ENCODE data around the gene DYNC1H1.

Gene DYNC1H1

DNA sequence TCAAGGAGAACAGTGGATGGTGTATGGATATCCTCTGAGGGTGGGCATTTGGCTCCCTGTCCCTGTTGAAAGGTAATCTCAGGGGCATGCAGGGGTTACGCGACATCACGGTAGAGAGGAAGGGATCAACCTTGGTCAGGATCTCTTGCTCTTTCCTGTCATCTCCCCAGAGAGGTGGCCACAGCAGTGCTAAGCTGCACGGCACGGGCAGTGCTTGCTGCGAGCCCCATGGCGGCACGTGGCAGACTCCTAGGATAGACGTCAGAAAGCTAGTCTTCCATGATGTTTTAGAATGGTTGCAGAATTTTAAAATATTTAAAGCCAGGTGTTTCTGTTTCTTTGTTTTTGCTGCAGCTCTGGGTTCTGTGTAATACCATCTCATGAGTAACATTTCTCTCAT, 41.0 kb downstream of the DYNC1H1 start:
- in situ Hi-C loops (cut with MboI; ENCODE audit: low sequenced_read_pairs): no loop called here
- Histone ChIP-seq H3K36me3 (replicated peaks) (peaks cover 96% of the 10 kb centered on the region), H3K4me1 (no peaks in the 10 kb centered on the region), H3K4me3 (no peak overlapping the region), H3K27me3 (ENCODE audit: low read depth) (no peaks in the 10 kb centered on the region), H3K9me3 (no peaks in the 10 kb centered on the region)
- DNase-seq (ENCODE audit: low spot score in 2 of 2): no peak

DNA sequence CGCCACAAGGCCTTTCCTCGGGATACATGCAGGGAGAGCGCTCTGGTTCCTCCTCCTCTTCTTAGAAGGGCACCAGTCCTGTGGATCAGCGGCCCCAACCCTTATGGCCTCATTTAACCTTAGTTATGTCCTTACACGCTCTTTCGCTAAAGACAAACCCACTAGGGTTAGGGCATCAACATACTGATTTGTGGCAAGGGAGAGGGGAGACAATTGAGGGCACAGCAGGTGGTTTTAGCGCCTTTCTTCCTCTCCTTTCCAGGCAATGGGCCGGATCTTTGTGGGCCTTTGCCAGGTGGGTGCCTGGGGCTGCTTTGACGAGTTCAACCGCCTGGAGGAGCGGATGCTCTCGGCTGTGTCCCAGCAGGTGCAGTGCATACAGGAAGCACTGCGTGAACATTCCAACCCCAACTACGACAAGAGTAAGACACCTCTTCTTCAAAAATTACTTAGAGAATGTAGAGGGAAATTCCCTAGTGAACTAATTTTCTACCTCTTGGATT, 43.6 kb downstream of the DYNC1H1 start:
- DNase-seq (ENCODE audit: low spot score in 2 of 2): no peak
- no peaks in the 10 kb centered on the region for H3K4me1 ChIP-seq
- no peaks in the 10 kb centered on the region for H3K9me3 ChIP-seq
- peaks cover 93% of the 10 kb centered on the region for H3K36me3 ChIP-seq (replicated peaks)
- in situ Hi-C loops (cut with MboI; ENCODE audit: low sequenced_read_pairs): no loop called here
- no peak overlapping the region for H3K4me3 ChIP-seq
- no peaks in the 10 kb centered on the region for H3K27me3 ChIP-seq (ENCODE audit: low read depth)

DNA sequence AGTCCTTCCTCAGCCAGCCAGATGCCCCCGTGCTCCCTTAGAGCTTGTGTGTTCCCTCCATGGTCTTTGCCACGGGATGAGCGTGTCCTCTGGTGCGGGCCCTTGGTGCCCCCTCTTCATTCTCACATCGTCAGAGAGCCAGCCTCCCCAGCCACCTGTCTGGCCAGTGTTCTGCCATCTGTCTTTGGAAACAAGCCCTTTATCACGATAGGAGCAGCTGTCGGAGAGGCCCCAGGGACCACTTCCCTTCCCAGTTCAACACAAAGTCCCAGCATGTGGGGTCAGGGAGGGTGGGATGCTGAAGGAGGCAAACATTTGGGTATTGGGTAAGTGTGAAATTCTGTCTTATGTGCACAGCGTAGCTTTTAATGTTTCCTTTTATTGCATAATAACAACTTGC, 44.5 kb downstream of the DYNC1H1 start:
- Histone ChIP-seq H3K9me3 (no peaks in the 10 kb centered on the region), H3K4me3 (no peak overlapping the region), H3K27me3 (ENCODE audit: low read depth) (no peaks in the 10 kb centered on the region), H3K36me3 (replicated peaks) (peaks cover 90% of the 10 kb centered on the region), H3K4me1 (no peaks in the 10 kb centered on the region)
- DNase-seq (ENCODE audit: low spot score in 2 of 2): no peak
- in situ Hi-C loops (cut with MboI; ENCODE audit: low sequenced_read_pairs): no loop called here

DNA sequence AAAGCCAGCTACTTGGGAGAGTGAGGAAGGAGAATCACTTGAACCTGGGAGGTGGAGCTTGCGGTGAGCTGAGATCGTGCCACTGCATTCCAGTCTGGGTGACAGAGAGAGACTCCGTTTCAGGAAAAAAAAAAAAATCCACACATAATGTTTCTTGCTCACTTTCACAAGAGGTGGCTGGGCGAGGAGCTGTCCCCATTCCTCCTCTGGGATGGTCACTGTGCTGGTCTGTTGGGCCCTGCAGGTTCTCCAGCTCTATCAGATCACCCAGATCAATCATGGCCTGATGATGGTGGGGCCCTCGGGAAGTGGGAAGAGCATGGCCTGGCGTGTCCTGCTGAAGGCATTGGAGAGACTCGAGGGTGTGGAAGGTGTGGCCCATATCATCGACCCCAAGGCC, 47.3 kb downstream of the DYNC1H1 start:
- in situ Hi-C loops (cut with MboI; ENCODE audit: low sequenced_read_pairs): no loop called here
- no peaks in the 10 kb centered on the region for H3K4me1 ChIP-seq
- peaks cover 90% of the 10 kb centered on the region for H3K36me3 ChIP-seq (replicated peaks)
- no peak overlapping the region for H3K4me3 ChIP-seq
- no peaks in the 10 kb centered on the region for H3K27me3 ChIP-seq (ENCODE audit: low read depth)
- H3K9me3 ChIP-seq: no peaks in the 10 kb centered on the region
- DNase-seq (ENCODE audit: low spot score in 2 of 2): no peak

DNA sequence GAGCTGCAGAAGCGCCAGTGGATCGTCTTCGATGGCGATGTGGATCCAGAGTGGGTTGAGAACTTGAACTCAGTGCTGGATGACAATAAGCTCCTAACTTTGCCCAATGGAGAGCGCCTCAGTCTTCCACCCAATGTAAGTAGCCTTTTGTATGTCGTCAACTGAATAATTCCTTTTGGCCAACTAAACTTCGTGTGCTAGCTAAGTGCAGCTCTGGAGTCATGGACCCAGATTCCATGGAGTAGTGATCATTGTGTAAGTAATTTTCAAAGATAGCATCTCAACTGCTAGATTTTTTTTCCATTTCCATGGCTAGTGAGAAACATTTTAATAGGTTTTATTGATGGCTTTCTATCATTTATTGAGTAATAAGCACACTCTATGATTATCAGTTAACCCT, 48.0 kb downstream of the DYNC1H1 start:
- Histone ChIP-seq H3K9me3 (no peaks in the 10 kb centered on the region), H3K36me3 (replicated peaks) (peaks cover 90% of the 10 kb centered on the region)
- in situ Hi-C loops (cut with MboI; ENCODE audit: low sequenced_read_pairs): no loop called here

DNA sequence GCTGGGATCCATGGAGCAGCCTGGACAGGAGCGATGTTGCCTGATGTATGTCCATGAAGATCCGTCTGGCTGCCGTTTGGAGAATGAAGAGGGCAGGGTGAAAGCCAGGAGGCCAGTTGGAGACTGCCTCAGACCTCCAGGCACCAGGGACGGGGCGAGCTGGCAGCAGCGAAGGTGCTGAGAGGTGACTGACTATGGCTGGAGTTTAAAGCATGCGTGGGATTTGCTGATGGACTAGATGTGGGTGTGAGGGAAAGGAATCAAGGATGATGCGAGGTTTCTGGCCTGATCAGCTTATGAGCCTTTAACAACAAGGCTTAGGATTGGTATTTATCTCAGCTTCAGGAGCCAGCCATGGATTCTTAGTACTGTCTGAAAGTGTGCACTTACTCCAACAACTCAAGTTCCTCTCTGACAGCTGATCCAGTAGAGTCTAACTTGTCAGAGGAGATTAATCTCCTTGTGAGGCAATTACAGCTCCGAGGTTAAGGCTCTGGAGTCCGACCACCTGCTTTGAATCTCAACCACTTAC, 49.4 kb downstream of the DYNC1H1 start:
- Histone ChIP-seq H3K4me3 (no peak overlapping the region), H3K9me3 (no peaks in the 10 kb centered on the region), H3K4me1 (no peaks in the 10 kb centered on the region), H3K27me3 (ENCODE audit: low read depth) (no peaks in the 10 kb centered on the region), H3K36me3 (replicated peaks) (peaks cover 90% of the 10 kb centered on the region)
- in situ Hi-C loops (cut with MboI; ENCODE audit: low sequenced_read_pairs): no loop called here
- no peak for DNase-seq (ENCODE audit: low spot score in 2 of 2)

More for the DNA sequence above, 48.0 kb downstream of the DYNC1H1 start:
- no peak overlapping the region for H3K4me3 ChIP-seq
- no peaks in the 10 kb centered on the region for H3K27me3 ChIP-seq (ENCODE audit: low read depth)
- no peak for DNase-seq (ENCODE audit: low spot score in 2 of 2)
- H3K4me1 ChIP-seq: no peaks in the 10 kb centered on the region

DNA sequence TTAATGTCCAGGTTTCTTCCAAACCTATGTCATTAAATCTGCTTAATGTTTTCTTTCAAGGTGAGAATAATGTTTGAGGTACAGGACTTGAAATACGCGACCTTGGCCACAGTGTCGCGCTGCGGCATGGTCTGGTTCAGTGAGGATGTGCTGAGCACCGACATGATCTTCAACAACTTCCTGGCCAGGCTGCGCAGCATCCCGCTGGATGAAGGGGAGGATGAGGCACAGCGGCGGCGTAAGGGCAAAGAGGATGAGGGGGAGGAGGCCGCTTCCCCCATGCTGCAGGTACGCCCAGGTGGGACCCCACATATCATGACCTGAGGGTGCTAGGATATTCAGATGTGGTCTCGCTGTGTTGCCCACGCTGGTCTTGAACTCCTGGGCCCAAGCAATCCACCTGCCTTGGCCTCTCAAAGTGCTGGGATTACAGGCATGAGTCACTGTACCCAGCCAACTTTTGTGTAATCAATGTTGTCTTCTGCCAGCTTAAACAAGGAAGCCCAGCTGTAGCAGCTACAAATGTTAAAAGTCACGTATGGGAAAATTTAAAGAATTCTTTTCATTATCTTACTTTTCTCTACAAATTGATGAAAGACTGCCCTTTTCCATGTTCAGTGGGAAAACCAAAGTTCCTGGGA, 50.8 kb downstream of the DYNC1H1 start:
- Histone ChIP-seq H3K4me3 (no peak overlapping the region), H3K4me1 (no peaks in the 10 kb centered on the region), H3K9me3 (no peaks in the 10 kb centered on the region), H3K36me3 (replicated peaks) (peaks cover 93% of the 10 kb centered on the region), H3K27me3 (ENCODE audit: low read depth) (no peaks in the 10 kb centered on the region)
- no peak for DNase-seq (ENCODE audit: low spot score in 2 of 2)
- in situ Hi-C loops (cut with MboI; ENCODE audit: low sequenced_read_pairs): loop anchor here (5.0 kb wide), 1 partner anchor 33 kb away; no protein-coding TSS in a partner anchor

DNA sequence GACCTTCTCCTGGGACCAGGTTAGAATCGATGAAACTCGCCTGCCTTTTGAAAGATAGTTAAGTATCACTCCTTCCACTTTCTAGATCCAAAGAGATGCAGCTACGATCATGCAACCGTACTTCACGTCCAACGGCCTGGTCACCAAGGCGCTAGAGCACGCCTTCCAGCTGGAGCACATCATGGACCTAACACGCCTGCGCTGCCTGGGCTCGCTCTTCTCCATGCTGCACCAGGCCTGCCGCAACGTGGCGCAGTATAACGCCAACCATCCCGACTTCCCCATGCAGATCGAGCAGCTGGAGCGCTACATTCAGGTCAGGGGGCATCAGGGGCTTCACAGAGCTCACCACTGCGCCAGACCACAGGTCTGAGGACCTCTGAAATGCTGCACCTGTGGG, 51.4 kb downstream of the DYNC1H1 start:
- no peak for DNase-seq (ENCODE audit: low spot score in 2 of 2)
- in situ Hi-C loops (cut with MboI; ENCODE audit: low sequenced_read_pairs): loop anchor here (5.0 kb wide), 1 partner anchor 33 kb away; no protein-coding TSS in a partner anchor
- H3K4me1 ChIP-seq: no peaks in the 10 kb centered on the region
- H3K9me3 ChIP-seq: no peaks in the 10 kb centered on the region
- H3K36me3 ChIP-seq (replicated peaks): peaks cover 93% of the 10 kb centered on the region
- no peak overlapping the region for H3K4me3 ChIP-seq
- H3K27me3 ChIP-seq (ENCODE audit: low read depth): no peaks in the 10 kb centered on the region

DNA sequence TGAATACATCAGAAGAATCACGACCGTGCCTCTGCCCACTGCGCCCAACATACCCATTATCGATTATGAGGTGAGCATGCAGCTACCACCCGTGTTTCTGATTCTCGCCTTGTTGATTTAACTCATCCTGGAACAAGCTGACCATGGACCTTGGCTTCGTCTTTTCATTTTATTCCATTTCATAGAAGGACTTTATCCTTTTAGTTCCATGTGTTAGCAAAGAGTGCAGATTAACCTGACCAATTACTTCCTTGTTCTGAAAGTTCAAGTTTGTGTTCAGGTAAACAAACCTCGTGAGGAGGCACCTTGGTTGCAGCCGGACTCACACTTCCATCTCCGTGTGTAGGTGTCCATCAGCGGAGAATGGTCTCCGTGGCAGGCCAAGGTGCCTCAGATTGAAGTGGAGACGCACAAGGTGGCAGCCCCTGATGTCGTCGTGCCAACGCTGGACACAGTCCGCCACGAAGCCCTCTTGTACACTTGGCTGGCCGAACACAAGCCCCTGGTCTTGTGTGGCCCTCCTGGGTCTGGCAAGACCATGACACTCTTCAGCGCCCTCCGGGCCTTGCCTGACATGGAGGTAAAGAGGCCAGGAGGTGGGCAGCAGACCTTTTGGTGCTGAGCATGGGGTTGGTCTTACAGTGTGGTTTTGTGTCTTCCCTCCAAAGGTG, 52.2 kb downstream of the DYNC1H1 start:
- Histone ChIP-seq H3K27me3 (ENCODE audit: low read depth) (no peaks in the 10 kb centered on the region), H3K36me3 (replicated peaks) (peaks cover 92% of the 10 kb centered on the region), H3K4me1 (no peaks in the 10 kb centered on the region), H3K9me3 (no peaks in the 10 kb centered on the region), H3K4me3 (no peak overlapping the region)
- in situ Hi-C loops (cut with MboI; ENCODE audit: low sequenced_read_pairs): loop anchor here (5.0 kb wide), 1 partner anchor 34 kb away; no protein-coding TSS in a partner anchor
- DNase-seq (ENCODE audit: low spot score in 2 of 2): no peak

DNA sequence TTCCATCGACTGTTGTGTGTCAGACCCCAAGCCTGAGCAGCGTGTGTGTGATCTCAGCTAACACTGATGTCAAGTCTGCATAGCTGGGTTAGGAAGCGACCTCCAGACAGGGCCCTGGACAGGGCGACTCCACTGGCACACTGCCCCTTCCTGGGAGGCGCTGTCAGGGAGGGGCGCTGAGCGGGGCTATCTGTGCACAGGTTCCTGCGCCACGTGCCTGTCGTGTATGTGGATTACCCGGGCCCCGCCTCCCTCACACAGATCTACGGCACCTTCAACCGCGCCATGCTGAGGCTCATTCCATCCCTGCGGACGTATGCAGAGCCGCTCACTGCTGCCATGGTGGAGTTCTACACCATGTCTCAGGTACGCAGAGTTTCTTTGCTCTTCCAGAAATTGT, 53.9 kb downstream of the DYNC1H1 start:
- DNase-seq (ENCODE audit: low spot score in 2 of 2): no peak
- Histone ChIP-seq H3K9me3 (no peaks in the 10 kb centered on the region), H3K4me3 (no peak overlapping the region), H3K27me3 (ENCODE audit: low read depth) (no peaks in the 10 kb centered on the region), H3K4me1 (no peaks in the 10 kb centered on the region), H3K36me3 (replicated peaks) (peaks cover 97% of the 10 kb centered on the region)
- in situ Hi-C loops (cut with MboI; ENCODE audit: low sequenced_read_pairs): loop anchor here (5.0 kb wide), 1 partner anchor 36 kb away; no protein-coding TSS in a partner anchor

DNA sequence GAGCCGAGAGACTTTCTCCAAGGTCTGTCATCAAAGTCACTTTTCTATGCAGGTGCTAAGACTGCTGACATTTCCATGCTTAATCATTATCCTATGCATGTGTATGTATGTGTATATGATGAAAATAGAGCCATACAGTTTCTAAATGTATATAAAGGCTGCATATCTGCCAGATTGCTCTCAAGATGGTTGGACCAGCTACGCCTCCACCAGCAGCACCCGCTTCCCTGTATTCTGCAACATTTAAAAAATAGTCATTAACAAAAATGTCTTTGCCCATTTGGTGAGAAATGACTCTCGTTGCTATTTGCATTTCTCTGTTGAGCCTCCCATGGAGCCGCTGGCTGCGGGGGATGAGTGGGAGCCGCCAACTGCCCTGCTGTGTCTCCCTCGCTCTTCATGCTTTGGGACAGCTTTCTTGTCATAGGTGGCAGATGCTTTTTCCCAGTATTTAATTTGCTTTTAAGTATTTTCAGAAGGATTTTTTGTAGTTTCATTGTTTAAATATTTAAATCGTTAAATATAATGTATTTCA, 54.7 kb downstream of the DYNC1H1 start:
- H3K36me3 ChIP-seq (replicated peaks): peaks cover 97% of the 10 kb centered on the region
- H3K4me1 ChIP-seq: no peaks in the 10 kb centered on the region
- in situ Hi-C loops (cut with MboI; ENCODE audit: low sequenced_read_pairs): loop anchor here (5.0 kb wide), 1 partner anchor 37 kb away; no protein-coding TSS in a partner anchor

DNA sequence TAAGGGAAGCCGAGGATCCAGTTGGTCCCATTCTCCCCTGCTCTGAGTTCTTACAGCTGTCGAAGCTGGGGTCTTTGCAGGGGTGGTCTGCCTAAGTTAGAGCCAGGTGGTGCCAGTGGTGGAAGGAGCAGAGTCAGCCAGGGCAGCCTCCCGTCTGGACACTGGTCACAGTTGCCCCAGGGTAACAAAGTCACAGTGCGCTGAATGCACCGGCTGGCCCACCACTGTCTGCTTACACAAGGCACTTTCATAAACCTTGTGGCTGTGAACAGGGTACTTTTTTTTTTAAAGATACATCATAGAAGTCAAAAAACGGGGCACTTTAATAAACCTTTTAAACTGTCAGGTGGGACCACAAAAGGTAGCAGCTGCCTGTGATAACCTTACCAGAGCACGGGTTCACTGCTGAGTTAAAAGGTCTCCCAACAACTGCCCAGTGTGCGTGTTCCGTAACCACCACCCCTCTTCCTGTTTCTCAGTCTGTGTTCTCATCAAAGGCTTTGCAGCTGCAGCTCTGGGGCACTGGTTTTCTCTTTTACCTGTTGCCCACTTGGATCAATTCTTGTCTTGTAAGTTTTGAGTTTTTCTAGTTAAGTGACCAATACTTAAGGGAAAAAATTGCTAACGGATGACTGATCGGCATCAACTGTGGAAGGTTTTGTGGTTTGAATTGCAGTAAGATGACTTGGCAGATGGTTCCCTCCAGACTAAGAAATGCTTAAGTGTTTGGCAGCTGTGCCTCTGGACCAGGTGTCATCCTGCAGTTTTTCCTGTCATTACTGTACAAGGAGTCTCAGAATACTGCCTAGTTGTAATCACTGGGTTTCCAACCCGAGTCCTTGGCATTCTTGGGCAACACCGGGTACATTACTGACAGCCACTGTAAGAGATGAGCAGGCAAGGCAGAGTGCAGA, 55.9 kb downstream of the DYNC1H1 start:
- H3K4me1 ChIP-seq: no peaks in the 10 kb centered on the region
- DNase-seq (ENCODE audit: low spot score in 2 of 2): no peak
- no peaks in the 10 kb centered on the region for H3K27me3 ChIP-seq (ENCODE audit: low read depth)
- H3K9me3 ChIP-seq: no peaks in the 10 kb centered on the region
- in situ Hi-C loops (cut with MboI; ENCODE audit: low sequenced_read_pairs): no loop called here
- H3K4me3 ChIP-seq: no peak overlapping the region
- H3K36me3 ChIP-seq (replicated peaks): peaks cover 94% of the 10 kb centered on the region

More for the DNA sequence above, 54.7 kb downstream of the DYNC1H1 start:
- Histone ChIP-seq H3K9me3 (no peaks in the 10 kb centered on the region), H3K27me3 (ENCODE audit: low read depth) (no peaks in the 10 kb centered on the region), H3K4me3 (no peak overlapping the region)
- no peak for DNase-seq (ENCODE audit: low spot score in 2 of 2)

DNA sequence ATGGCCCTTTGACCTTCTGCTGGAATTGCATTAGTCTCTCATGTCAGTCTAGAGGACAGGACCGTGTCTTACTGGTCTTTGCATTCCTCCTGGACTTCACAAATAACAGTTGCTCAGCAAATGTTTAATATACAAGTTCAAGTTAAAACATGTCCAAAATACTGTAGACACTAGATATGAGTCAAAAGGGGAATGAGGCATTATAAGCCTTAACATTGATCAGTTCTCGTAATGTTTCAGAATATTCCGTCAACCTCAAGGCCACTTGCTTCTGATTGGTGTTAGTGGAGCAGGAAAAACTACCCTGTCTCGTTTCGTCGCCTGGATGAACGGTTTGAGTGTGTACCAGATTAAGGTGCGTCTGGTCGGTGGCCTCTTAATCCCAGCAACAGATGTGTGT, 62.6 kb downstream of the DYNC1H1 start:
- Histone ChIP-seq H3K27me3 (ENCODE audit: low read depth) (no peaks in the 10 kb centered on the region), H3K4me1 (no peaks in the 10 kb centered on the region), H3K36me3 (replicated peaks) (peaks cover 91% of the 10 kb centered on the region), H3K9me3 (no peaks in the 10 kb centered on the region), H3K4me3 (no peak overlapping the region)
- DNase-seq (ENCODE audit: low spot score in 2 of 2): no peak
- in situ Hi-C loops (cut with MboI; ENCODE audit: low sequenced_read_pairs): no loop called here

Data from HAP-1 (cell line).